ENCODE measurements around the gene FIBP.
"Not testable (repeated sequence)": the region's sequence is repeated elsewhere in the genome, so short reads cannot be mapped to it uniquely, and the experiment has no call there.

The FIBP gene

DNA sequence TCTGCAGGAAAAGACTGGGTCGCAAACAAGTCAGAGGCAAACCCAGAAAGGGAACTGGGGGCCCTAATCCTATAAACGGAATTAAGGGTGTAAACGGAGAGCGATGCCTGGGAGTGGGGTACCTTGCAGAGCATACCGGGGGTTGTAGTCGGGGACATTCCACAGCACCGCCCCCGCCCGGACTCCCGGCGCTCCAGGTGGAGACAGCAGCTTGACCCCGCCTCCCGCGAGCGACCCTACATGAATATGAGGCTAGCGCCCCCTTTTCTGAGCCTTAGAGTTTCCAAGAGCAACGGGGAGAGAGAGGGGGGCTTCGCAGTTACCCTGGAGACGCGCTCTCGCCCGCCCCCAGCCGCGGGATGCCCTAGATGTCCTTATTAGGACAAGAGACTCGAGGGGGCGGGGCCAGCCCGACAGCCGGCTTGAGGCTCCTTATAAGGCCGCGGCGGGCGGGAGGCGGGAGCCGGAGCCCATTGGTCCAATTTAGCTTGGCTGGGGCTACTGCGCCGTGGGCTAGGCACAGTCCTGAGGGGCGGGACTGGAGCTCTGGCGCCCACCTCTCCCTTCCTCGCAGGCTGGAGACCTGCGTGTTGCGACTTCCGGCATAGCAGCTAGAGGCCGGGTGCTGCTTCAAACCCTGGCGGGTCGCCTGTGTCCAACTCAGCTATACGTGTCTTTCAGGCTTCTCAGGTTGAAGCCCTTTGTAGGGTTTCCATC lies 29.0 kb downstream of the FIBP start:
- DNase-seq (ENCODE audit: low spot score): peak; percentile 97

DNA sequence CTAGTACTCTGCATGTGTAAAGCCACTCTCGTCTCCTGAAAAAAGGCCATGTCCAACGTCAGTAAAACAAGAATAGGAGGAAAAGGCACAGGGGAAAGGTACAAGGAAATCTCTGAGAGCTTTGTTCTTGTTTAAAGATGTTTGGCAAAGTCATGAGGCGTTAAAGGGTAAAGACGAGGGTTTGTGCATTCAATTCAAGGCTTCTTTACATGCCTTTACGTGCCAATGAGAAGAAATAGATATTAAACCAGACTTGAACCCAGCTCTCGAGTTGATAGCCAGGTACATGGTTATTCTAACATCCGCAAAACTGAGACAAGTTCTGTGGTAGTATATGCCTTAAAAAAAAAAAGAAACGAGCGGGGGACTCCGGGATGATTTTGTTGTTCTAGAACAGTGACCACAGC lies 29.6 kb downstream of the FIBP start:
- no peak for DNase-seq (ENCODE audit: low spot score)

DNA sequence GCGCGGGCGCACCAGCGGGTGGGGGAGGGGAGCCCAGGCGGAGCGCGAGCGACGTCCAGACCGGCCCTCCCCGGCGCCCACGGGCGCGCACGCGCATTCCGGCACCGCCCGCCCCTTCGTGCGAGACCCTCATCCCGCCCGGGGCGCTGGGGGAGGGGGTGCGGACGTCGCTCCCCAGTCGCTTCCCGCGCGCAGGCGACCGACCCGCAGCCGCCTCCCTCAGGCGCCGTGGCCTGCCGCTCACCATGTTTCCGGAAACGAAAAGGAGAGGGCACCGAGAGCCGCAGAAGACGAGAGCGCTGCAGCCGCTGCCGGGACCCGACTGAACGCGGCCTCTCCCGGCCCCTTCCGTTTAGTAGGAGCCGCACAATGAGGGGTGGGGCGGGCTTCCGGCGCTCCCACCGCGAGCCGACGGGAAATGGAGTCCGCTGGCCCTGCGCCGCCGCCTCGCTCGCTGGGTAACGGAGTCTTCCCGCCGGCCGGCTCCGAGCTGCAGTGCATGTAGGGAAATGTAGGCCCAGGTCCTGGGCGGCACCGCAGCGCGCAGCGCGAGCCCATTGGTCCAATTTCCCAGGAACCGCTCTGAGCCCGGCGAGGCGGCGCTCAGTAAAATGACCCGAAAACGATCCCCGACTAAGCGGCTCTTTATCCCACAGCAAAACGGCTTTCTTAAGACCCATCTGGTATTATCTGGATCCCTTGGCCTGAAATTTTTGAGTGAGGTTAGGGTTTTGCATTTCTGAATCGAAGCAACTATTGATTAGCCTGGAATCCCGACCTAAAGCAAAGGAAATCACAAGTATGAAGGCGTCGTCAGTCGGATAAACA lies 30.2 kb downstream of the FIBP start, which contains the start of gene CFL1:
TSS of gene CFL1 (minus strand) at position 328 of the 828 bp plus-strand sequence. CDS start at position 247, 81 bp downstream.
- DNase-seq (ENCODE audit: low spot score): peak; percentile 94

GRCh38 chr11:65857500-65857852 lies 30.8 kb downstream of the FIBP start:
- no peak for DNase-seq (ENCODE audit: low spot score)

GRCh38 chr11:65856689-65857499 lies 31.4 kb downstream of the FIBP start:
- DNase-seq (ENCODE audit: low spot score): peak; percentile 78

GRCh38 chr11:65855927-65856363 lies 32.3 kb downstream of the FIBP start:
- DNase-seq (ENCODE audit: low spot score): no peak

DNA sequence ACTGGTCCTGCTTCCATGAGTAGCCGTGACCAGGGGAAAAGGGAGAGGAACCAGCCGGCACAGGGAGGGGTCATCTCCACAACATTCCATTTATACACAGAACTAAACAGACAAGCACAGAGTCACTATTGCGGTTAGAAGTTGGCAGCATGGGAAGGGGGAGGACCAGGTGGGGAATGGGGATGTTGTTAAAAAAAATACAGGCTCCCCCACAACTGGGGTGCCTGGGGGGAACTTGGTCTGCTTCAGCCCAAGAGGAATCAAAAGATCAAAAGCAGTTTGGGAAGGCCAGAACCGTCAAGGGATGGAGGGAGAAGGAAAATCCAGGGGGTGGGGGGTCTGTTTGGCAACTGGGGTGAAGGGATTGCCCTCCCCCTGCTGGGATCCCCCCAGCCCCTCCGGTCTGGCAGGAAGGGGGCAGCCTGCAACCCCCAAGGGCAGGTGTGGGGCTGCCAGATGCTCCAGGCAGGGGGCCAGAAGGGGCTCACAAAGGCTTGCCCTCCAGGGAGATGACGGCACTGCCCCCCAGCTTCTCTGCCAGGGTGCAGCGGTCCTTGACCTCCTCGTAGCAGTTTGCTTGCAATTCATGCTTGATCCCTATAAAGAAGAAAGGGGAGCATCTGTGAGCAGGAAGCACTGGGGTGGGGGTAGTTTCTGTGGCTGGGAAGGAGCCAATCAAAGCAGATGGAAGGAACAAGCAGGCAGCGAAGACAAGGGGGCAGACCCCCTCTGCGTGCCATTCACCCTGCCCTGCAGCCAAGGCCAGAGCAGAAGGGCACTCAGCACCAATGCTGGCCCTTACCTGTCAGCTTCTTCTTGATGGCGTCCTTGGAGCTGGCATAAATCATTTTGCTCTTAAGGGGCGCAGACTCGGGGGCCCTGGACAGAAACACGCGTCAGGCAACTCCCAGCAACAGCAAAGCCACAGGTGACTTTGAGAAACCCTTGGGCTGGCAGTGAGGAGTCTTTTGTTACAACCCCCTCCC lies 33.1 kb downstream of the FIBP start:
- no peak for DNase-seq (ENCODE audit: low spot score)

DNA sequence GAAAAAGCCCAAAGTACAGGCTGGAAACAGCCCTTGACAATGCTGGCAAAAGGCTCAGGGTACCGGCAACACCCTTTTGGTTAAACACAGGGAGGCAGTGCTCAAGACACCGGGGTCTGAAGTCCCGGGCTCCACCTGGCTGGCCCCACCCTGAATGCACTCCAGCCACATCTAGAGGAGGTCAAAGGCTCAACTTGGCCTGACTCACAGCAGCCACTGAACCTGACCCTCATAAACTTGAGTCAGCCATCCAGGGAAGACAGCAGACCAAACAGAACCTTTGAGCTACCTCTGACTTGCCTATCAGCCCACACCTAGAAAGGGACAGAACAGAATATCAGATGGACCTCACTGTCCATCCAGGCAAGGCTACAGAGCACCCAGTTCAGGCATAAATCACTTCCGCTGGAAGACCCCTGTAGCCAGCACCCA lies 34.1 kb downstream of the FIBP start:
- no peak for DNase-seq (ENCODE audit: low spot score)

DNA sequence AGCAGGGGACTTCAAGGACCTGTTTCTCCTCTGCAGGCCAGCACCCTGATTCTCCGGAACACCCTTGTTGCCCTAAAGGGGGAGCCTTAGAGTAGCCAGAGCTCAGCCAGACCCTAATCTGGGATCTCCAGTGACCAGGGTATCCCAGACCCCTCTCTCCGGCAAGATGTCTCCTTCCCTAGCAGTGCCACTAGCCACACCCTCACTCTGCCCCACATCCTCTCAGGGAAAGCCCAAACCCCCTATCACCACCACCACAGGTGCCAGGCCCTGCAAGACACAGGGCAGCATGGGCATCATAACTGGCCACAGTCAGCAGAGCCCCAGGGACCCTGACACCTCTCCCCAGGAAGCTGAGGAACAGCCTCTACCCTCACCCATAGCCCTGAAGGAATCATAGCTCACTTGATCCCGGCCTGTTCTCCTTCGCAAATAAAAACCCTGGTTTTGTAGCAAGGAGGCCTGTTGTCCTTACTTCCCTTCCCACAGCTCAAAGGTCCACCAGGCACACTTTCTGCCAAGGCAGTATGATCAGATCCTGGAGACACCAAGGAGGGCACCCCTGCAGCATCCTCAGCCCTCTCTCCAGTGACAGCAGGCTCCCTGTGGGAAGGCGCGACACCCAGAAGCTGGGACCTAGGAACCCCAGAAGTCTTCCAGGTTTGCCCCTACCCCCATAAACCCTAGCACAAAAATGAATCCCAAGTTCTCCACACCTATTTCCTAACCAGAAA lies 34.9 kb downstream of the FIBP start:
- no peak for DNase-seq (ENCODE audit: low spot score)

DNA sequence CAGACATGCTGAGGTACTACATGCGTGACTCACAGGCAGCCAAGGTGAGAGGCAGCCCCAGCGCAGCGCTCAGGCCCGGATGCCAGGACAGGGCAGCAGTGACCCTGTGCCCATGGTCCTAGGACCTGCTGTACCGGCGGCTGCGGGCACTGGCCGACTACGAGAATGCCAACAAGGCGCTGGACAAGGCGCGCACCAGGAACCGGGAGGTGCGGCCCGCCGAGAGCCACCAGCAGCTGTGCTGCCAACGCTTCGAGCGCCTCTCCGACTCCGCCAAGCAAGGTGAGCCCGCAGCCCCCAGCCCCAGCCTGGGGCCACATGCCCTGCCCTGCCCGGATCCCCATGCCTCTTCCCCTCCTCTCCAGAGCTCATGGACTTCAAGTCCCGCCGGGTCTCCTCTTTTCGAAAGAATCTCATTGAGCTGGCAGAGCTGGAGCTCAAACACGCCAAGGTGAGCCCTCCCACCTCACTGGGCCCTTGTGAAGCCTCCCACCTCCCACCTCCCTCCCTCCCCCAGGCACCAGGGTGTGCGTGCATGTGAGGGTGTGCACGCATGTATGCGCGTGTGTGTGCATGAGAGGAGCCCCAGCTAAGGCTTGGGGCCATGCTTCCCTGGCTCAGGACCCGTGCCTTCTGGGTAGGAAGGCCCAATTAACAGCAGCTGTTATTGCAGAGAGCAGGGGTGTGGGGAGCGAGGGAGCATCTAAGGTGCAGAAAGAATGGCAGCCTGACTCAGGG lies 35.6 kb downstream of the FIBP start:
- no peak for DNase-seq (ENCODE audit: low spot score)

DNA sequence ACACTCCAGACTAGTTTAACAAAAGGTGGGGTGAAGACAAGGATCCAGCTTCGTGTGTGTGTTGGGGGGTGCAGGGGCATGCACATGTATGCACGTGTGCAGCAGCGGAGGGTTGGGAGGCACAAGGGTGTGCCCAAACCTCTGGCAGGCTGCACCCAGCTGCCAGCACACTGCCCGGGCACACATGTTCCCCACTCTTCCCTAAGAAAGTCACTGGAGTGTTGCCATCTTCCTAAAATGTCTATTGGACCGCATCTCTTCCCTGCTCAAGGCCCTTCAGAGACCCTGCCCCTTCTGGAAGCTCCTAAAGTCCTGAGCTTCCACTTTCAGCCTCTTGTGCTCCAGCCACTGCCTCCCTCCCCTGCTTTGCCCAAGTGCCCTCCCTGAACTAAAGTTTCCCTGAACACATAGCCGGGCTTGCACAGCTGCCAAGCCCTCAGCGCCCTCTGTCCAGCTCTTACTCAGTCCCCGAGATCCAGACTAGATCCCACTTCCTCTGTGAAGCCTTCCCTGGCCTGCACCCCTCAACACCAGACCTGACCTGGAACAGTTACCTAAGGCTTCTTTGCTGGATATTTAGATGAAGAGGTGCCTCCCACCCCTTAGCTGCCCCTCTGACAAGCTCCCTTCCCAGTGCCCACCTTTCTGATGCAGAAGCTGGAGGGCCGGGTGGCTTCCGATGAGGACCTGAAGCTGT lies 36.3 kb downstream of the FIBP start:
- no peak for DNase-seq (ENCODE audit: low spot score)

DNA sequence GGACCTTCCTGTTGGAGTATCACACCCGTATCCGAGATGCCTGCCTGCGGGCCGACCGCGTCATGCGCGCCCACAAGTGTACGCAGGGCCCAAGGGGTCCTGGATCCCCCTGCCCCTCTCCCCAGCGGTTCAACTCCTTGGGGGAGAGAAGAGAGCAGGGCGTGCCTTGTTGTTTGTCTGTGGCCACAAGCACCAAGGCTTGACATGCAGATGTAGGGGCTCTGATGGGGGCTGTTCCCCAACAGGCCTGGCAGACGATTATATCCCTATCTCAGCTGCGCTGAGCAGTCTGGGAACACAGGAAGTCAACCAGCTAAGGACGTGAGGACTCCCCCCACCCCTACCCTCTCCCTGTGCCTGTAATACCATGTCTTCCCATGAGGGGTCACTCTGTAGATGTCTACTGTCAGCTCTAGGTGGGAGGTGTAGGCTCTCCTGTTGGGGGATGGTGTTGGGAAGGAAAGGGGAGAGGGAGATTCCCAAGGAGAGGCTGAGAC lies 37.1 kb downstream of the FIBP start:
- DNase-seq (ENCODE audit: low spot score): no peak

- DNase-seq (ENCODE audit: low spot score): no peak
These were observed 37.8 kb downstream of the FIBP start for GRCh38 chr11:65850217-65851082.

DNA sequence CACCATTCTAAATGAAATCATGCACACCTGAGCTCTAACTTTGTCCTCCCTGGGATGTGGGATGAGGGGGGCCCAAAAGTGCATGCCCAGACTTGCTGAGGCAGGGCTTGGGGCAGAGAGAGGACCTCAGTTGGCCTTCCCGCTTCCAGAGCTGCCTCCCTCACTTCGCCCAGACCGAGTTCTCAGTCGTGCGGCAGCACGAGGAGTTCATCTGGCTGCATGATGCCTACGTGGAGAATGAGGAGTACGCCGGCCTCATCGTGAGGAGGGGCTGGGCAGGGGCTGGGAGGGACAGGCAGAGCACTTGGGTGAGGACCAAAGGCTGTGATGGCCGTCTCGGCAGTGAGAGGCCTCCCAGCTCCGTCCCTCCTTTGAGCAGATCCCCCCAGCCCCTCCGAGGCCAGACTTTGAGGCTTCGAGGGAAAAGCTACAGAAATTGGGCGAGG lies 38.5 kb downstream of the FIBP start:
- DNase-seq (ENCODE audit: low spot score): no peak

DNA sequence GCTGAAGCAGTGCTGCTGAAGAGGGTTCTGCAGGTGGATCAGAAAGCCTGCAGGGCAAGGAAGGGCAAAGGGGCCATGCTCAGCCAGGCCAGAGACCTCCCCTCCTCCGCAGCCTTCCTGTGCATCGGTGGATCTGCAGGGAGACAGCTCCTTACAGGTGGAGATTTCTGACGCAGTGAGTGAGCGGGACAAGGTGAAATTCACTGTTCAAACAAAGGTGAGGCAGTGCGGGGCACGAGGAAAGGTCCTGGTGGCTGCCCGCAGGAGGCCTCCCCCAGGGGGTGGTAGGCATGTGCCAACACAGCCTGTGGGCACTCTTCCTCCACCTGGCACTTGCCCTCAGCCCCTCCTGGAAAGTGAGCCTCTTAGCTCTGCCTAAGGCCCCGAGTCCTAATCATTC lies 38.9 kb downstream of the FIBP start:
- no peak for DNase-seq (ENCODE audit: low spot score)

DNA sequence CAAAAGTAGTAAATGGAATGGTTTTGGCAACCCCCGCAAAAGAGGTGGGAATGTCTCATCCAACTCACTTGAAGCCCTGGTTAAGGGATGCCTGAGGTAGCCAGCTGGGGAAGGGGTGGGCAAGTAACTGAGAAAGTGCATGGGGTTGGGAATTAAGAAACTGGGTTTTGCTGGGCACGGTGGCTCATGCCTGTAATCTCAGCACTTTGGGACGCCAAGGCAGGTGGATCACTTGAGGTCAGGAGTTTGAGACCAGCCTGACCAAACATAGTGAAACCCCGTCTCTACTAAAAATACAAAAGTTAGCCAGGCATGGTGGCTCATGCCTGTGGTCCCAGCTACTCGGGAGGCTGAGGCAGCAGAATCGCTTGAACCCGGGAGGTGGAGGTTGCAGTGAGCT lies 39.6 kb downstream of the FIBP start:
- DNase-seq (ENCODE audit: low spot score): not testable (repeated sequence)

- no peak for DNase-seq (ENCODE audit: low spot score)
These were observed 40.5 kb downstream of the FIBP start for GRCh38 chr11:65847746-65848145.
